Activated CD8-positive, alpha-beta memory T cell treated with anti-CD3 and anti-CD28 coated beads, Interleukin-2, amount 50 U/mL, for 24 hours (primary cell): ENCODE results near the gene CTTNBP2.

Experiments used
- DNase-seq: peaks from one replicate; pipeline ENCODE4 v3.0.0-alpha.2; 2020; ENCODE audit errors: extremely low read depth

CTTNBP2 gene

GRCh38 chr7:117873310-117874190 is at the start of gene CTTNBP2:
Gene CTTNBP2, minus strand, starts transcription at chr7:117873441. Its CDS starts 26 bp downstream, at chr7:117873415.
- DNase-seq, result no peak

DNA sequence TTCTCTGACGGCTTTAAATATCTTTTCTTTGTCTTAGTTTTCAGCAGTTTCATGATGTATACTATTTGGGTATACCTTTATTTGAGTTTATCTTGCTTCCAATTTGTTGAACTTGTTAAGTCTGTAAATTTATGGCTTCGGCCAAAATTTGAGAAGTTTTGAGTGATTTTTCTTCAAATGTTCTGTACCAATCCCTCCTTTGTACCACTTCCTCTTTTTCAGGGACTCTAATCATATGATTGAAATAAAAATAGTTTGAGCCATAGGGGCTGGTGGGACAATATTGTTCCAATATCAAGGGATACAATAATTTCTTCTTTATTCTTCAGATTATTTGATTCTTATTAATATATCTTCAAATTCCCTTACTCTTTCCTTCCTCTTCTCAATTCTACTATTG is 43.1 kb upstream of the CTTNBP2 start:
- no peak for DNase-seq

- DNase-seq, result no peak
These were observed 39.2 kb upstream of the CTTNBP2 start for GRCh38 chr7:117912421-117912820.

DNA sequence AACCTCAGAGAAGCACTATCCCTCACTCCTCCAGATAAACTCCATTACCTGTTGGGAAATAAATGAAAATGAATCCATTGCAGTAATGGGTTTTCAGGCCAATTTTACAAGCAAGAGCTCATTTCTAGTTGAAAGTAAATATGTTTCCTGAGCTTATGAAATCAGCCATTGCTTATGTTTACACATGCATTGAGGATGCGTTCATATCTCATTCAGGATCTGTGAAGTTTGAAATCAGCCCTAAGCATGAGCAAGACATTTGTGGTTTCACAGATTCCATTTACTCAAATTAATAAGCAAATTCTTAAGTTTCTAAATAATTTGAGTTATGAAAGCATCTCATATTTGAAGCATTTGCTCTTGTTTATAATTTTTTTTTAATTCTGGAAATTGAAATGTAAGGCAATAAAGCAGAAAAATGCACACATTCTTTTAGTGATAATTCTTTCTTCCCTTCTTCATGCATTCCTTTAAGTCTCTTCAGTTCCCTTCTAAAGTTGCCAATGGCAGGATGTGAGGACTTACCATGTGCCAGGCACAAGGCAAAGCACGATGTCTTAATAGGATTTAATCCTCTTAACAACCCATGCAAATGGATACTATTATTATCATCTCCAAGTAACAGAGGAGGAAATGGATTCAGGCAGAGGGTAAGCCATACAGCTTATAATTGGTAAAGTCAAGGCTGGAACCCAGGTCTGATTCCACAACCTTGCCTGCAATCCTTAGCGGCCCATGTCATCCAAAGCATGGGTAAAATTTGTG is 35.0 kb upstream of the CTTNBP2 start:
- no peak for DNase-seq

DNA sequence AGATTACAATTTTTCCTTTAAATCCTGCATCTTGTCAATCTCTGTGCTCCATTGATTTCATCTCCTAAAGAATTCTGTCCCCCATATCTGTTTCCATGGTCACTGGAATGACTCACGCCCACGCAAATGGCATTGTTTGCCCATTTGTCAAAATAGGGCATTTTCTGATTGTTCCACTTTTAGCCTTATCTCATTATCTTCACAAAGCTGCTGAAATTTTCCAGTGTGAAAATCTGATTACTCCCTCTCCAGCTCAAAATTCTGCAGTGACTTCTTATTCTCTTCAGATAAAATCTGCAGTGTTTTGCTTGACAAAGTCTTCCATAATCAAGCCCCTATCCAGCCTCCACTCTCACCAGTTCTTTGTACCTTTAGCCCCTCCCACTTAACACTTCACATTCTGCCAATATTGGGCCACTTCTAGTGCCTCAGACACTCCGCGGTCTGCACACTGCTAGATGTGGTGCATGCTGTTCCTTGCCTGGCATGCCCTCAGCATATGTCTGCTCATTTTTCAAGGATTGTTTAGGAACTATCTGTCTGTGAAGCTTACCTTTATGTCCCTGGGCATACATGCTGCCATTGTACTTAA is 33.9 kb upstream of the CTTNBP2 start:
- DNase-seq, result no peak

- no peak for DNase-seq
These were observed 29.2 kb upstream of the CTTNBP2 start for GRCh38 chr7:117902314-117902889.

DNA sequence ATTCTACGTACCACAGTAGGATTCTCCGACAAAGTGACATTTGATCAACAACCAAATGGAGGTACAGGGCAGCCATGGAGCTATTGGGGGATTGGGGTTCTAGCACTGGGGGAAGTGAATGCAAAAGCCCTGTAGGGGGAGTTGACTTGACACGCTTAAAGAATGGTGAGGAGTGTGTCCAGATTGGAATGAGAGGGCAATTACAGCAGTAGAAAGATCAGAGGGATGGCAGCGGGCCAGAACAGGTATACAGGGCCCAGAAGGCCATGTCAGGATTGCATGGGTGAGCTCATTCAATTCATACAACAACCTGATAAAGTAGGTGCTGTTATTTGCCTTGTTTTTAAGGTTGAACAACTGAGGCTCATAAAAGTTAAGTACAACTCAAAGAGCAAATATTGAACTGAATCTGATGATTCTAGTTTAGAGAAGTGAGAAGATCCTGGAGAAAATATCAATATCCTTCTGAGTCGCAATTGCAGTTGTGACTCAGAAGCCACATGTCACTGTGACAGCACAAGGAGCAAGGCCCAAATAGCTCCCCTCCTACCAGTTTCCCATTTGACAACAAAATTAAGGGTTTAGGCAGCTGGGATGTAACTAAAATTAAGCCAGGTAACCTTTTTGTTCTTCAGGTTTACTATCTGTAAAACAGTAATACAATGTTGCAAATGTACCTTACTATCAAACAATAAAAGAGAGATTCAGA is 28.0 kb upstream of the CTTNBP2 start:
- no peak for DNase-seq

DNA sequence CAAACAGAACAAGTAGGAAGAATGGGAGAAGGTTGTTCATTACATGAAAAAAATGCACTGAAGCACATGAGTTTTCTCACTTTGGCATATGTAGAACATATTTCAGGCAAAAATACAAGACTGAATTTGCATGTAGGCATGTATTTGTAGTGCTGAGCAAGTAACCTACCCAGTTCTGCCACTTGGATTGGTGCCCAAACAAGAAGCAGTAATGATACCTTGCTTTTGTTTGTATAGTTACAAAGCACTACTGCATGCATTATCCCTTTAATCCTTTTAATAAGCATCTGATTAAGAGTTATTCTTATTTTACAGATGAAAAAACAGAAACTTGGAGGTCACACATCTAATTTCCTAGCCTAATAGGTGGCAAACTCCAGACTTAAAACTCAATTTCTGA is 23.1 kb upstream of the CTTNBP2 start:
- no peak for DNase-seq

DNA sequence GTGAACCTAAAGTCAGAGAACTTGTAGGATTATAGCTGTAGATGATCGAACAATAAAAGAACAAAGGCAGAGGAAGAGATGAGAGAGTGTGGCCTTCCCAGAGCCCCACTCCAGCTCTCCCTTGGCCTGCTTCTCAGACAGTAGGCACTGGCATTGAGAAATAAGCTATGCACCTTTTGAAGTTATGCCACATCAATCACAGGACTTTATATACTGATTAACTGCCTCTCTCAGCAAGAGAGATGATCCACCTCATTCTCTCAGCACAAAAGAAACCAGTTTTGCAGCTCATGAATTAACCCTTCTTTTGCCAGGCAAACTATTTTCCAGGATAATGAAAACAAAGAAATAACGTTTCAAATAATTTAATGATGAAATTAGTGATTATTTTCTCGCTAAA is 22.0 kb upstream of the CTTNBP2 start:
- DNase-seq, result no peak

- no peak for DNase-seq
These were observed 20.8 kb upstream of the CTTNBP2 start for GRCh38 chr7:117894037-117894436.

DNA sequence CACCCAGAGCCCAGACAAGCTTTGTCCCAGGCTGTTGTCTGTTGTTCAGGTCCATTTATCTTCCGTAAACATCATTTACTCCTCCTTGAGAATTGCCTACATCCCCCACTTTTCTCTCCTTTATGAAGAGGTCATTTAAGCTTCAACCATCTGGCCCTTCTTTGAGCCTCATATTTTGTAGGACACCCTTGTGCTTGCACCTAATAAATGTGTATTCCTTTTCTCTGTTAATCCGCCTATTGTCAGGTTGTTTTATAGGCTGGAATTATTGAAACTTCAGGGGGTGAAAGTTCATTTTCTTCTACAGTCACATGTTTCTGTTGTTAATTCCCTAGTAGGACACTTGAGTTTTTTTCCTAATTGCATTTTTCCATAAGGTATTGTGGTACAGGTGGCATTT is 19.6 kb upstream of the CTTNBP2 start:
- DNase-seq, result no peak

- no peak for DNase-seq
These were observed 16.4 kb upstream of the CTTNBP2 start for GRCh38 chr7:117889611-117890010.

DNA sequence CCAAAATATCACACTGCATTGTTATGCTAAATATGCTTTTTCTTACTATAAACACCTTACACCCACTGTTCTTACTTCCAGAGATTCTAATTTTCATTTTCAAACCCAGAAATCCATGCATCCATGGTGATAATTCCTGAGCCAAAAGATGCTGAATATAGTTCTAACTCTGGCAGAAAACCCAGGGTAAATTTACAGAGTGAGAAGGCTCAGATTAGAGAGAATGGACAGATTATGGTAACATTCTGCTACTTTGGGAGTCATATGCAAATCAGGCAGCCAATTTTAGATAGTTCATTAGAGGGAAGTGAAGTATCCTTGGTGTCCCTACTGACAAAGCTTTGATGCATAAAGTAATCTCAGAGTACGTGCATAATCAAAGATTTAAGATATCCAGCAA is 15.4 kb upstream of the CTTNBP2 start:
- DNase-seq, result no peak

- no peak for DNase-seq
These were observed 9.4 kb upstream of the CTTNBP2 start for GRCh38 chr7:117882594-117882993.

DNA sequence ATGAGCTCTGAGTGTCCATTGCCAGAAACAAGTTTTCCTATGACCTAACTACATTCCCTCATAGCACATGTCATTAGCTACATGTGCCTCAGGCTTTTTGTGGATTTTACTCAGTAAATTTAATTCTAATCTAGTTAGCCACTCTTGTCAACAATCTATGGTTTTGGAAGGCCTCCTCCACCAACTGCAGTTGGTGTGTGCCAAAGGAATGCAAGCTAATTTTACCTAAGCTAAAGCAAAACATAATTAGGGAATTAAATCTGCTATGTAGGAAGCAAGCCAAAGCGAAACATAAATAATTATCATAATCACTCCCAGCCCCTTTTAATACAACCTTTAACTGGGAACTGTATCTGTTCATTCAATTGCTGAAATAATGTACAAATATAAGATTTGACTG is 3.5 kb upstream of the CTTNBP2 start:
- DNase-seq, result no peak

- DNase-seq, result no peak
These were observed 2.3 kb upstream of the CTTNBP2 start for GRCh38 chr7:117875566-117875965.

- no peak for DNase-seq
These were observed 1.0 kb upstream of the CTTNBP2 start for GRCh38 chr7:117874191-117874700.

GRCh38 chr7:117872561-117873309 is 506 bp downstream of the CTTNBP2 start:
- DNase-seq, result no peak

DNA sequence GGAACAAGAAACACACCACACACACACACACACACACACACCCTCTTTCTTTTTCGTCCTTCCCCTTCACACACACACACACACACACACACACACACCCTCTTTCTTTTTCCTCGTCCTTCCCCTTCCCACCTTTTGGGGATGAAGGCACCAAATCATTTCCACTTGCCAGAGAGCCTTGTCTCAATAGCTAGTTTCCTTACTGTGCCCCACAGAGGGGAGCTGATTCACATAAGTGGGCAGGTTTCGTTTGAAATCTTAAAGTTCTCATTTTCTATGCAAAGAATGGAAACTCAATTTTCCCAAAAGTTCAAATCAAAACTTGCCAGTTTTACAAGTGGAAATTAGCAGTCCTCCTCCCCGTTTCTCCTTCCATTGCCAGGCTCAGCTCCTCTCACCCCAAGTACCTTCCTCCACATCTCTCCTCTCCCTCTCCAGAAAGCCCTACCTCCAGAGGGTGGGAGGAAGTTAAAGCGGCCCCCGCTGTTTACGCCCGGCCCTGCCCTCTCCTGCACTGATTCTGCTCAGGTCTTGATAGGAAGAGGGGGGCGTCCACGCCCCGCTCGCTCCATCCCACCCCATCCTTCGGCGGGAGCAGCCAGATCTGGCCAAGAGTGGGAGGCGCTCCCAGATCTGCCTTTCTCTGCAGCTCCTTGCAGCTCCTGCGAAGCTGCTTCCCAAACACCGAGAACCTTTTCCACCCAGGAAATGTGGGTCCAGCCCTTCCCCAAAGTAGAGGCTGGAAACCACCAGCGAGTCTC is 1.3 kb downstream of the CTTNBP2 start:
- DNase-seq, result no peak

- DNase-seq, result no peak
These were observed 1.9 kb downstream of the CTTNBP2 start for GRCh38 chr7:117871401-117871777.
